GM19324 (cell line): ENCODE data around the gene HSPA1B.
"Not testable (repeated sequence)": the region's sequence is repeated elsewhere in the genome, so short reads cannot be mapped to it uniquely, and the experiment has no call there.

Experiments
- ATAC-seq: cut with Tn5 transposase; IDR thresholded peaks from one replicate; pipeline ENCODE4 v1.9.1; 2021; ENCODE audit warnings: mild to moderate bottlenecking, moderate library complexity; ENCODE audit not compliant: unreplicated experiment, low FRiP score

Gene HSPA1B

DNA sequence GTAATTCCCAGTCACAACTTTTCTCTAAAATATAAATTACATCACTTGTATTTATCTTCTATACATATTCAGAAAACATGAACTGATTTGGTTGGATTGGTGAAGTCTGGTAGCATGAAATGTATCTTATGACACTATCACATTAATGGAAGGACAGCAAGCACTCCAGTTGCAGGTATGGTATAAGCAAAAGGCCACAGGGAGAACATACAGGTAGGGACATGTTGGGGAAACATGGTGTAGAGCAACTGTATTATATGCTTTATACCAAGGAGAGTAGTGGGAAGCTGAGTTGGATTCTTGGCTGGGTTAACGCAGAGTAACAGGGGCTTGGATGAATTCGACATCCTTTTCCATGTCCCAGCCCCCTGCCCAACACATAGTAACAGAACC, 30.5 kb upstream of the HSPA1B start:
- no peak for ATAC-seq

DNA sequence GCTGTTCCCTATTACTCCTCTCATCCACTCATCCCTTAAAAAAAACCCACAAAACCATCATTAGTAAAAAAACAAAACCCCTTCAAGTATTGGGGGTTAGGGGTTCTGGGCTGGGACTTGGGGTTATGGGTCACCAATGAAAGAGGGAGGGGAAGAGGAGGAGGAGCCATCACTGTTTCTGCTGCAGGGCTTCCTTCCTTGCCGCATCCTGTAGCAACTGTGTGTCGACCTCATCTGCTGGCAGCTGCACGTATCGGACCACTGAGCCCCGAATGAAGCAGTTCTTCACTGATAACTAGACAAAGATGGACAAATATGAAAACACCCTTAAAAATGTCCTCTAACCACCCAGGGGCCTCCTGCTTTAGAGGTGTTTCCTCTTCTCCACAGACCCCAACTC, 29.9 kb upstream of the HSPA1B start:
- no peak for ATAC-seq

DNA sequence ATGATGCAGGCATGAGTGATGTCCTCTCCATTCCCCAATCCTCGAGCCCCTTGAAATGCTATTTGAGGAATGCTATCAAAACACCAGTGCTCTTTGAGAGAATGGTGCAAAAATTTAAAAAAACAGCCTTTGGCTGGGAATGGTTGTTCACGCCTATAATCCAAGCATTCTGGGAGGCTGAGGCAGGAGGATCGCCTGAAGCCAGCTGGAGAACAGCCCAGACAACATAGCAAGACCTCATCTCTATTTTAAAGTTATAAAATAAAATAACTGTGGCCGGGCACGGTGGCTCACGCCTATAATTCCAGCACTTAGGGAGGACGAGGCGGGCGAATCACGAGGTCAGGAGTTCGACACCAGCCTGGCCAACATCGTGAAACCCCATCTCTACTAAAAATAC, 27.8 kb upstream of the HSPA1B start:
- ATAC-seq = no peak

DNA sequence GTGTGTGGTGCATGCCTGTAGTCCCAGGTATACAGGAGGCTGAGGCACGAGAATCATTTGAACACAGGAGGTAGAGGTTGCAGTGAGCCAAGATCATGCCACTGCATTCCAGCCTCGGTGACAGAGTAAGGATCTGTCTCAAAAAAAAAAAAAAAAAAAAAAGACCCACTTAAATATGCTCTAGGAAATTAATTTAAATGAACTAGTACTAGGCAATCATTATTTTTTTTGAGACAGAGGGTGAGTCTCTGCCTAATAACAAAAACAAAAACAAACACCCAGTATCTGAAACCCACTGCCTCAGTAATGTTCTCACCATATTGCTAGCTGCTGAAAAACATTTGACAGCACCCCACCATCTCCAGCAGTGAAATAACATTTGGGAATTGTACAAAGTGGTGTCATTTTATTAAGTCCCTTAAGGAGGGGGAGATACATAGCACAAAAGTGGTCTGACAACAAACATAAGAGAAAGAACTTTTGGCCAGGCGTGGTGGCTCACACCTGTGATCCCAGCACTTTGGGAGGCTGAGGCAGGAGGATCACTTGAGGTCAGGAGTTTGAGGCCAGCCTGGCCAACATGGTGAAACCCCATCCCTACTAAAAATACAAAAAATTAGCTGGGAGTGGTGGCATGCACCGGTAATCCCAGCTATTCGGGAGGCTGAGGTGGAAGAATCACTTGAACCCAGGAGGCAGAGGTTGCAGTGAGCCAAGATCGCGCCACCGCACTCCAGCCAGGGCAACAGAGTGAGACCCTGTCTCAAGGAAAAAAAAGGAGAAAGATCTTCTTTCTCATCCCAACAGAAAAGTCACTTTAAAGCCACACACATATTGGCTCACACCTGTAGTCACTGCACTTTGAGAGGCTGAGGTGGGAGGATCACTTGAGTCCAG, 26.3 kb upstream of the HSPA1B start:
- ATAC-seq = not testable (repeated sequence)

DNA sequence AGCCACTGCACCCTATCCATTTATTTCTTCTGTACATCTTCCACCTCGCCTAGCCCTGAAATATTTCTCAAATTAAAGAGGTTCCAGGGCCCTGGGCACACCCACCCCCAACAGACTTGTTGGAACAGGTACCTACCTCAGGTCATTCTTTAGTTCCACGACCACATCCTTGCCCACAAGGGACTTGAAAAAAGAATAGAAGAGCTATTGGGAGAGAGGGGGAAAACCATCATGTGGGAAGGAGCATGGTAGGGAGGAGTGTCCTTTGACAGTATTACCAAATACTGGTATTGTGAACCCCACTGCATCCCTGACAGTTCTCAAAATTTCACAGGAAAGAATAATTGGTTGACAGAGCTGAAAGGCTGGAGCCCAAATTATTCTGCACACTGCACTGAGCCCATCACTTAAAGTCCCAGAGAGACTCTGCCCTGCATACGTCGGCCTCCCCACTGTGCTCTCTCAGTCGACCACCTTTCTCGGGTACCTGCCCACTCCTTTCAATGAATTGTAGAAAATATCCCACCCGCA, 21.5 kb upstream of the HSPA1B start:
- no peak for ATAC-seq

DNA sequence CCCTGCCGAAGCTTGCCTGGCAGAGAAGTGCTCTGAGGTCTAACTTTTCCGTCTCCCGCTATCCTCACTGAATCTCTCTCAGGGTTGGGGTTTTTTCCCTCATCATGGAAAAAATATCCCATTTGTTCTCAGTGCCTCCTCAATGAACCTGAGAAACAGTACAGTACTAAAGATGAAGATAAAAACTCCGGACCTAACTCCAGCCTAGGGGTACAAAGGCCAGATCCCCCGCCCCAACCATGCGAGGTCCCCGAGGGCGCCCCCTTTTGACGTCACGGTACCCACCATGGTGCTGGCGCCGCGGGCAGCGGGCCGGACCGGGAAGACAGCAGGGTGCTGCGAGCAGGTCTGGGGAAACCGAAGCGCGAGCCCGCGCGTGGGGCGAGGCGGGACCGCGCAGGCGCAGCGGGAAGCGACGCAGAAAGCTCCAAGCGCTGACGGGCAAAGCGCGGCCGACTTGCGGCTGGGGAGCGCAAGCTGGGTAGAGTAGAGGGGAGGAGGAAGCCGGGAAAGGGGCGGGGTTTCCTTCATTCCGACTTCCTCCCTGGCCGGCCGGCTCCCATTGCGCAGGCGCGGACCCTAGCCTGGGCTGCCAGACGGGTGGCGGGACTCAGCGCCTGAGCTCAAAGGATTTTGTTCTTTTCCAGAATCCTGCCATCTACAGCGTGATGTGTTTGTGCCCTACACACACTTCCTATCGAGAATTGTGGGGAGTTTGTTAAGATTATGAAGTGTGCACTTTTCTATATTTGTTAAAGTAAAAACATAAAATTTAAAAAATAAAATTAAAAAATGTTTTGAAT, 20.9 kb upstream of the HSPA1B start, which contains the start of gene LSM2:
Gene LSM2, minus strand, starts transcription at position 497 of the 803 bp plus-strand sequence. Its CDS starts 209 bp downstream, at position 288.
- peak; percentile 96 for ATAC-seq

DNA sequence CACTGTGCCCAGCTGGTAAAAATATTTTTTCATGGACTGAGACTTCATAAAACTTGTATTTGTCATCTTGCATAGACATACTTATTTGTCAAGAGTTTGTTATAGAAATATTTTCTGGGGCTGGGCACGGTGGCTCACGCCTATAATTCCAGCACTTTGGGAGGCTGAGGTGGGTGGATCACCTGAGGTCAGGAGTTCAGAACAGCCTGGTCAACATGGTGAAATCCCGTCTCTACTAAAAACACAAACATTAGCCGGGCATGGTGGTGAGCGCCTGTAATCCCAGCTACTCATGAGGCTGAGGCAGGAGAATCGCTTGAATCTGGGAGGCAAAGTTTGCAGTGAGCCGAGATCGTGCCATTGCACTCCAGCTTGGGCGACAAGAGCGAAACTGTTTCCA, 18.9 kb upstream of the HSPA1B start:
- not testable (repeated sequence) for ATAC-seq

DNA sequence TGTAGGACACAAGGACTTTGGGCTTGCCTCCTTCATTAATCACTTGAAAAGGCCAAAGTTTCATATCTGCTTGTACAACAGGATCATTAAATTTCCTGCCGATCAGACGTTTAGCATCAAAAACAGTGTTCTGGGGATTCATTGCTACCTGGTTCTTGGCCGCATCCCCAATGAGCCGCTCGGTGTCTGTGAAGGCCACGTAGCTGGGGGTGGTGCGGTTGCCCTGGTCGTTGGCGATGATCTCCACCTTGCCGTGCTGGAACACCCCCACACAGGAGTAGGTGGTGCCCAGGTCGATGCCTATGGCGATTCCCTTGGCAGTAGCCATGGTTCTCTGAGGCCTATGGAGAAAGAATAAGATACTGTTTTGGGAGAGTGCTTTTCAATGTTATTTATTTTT, 15.9 kb upstream of the HSPA1B start:
- no peak for ATAC-seq

DNA sequence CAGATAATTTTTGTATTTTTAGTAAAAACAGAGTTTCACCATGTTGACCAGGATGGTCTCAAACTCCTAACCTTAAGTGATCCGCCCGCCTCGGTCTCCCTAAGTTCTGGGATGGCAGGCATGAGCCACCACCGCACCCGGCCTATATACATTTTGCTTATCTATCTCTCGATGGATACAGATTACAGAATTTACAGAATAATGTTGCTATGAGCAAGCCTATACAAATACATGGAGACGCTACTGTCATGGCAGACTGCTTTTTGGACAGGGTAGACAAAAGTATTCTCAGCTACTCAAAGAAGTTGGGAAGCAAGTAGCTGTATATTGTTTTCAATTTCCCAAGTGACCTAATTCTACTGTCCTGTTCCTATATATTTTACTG, 14.1 kb upstream of the HSPA1B start:
- ATAC-seq = no peak

DNA sequence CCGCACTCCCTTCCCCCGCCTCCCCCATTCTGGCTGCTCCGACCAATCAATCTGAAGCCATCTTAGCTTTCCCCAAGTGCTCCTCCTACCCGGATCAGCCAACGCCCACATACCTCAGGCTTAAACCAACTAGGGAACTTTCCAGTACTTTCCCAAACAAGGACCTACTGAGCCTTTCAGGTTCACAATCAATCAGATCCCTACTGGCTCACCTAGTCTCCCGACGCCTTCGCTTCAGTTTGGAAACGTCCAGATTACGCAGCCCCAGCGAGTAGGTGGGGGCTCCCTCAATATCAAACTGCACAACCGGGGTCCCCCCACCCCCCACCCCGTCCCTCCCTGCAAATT, 12.9 kb upstream of the HSPA1B start:
- ATAC-seq = no peak

DNA sequence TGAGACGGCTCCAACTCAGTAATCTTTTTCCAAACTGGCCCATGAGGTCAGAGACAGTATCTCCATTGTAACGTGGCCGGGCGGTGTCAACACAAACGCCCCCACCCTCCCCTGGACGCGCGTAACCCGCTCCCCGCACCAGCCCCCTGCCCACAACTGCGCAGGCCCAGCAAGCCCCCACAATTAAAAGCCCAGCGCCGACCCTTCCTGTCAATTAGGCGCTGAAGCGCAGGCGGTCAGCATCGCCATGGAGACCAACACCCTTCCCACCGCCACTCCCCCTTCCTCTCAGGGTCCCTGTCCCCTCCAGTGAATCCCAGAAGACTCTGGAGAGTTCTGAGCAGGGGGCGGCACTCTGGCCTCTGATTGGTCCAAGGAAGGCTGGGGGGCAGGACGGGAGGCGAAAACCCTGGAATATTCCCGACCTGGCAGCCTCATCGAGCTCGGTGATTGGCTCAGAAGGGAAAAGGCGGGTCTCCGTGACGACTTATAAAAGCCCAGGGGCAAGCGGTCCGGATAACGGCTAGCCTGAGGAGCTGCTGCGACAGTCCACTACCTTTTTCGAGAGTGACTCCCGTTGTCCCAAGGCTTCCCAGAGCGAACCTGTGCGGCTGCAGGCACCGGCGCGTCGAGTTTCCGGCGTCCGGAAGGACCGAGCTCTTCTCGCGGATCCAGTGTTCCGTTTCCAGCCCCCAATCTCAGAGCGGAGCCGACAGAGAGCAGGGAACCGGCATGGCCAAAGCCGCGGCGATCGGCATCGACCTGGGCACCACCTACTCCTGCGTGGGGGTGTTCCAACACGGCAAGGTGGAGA, 12.3 kb upstream of the HSPA1B start, which contains the start of the genes HSPA1A and HSPA1L:
Gene HSPA1A, plus strand, starts transcription at position 519 of the 814 bp plus-strand sequence. Its CDS starts 214 bp downstream, at position 733.
Gene HSPA1L, minus strand, starts transcription at position 259 of the 814 bp plus-strand sequence. CDS start 3,311 bp downstream, outside the sequence.
- ATAC-seq = no peak

DNA sequence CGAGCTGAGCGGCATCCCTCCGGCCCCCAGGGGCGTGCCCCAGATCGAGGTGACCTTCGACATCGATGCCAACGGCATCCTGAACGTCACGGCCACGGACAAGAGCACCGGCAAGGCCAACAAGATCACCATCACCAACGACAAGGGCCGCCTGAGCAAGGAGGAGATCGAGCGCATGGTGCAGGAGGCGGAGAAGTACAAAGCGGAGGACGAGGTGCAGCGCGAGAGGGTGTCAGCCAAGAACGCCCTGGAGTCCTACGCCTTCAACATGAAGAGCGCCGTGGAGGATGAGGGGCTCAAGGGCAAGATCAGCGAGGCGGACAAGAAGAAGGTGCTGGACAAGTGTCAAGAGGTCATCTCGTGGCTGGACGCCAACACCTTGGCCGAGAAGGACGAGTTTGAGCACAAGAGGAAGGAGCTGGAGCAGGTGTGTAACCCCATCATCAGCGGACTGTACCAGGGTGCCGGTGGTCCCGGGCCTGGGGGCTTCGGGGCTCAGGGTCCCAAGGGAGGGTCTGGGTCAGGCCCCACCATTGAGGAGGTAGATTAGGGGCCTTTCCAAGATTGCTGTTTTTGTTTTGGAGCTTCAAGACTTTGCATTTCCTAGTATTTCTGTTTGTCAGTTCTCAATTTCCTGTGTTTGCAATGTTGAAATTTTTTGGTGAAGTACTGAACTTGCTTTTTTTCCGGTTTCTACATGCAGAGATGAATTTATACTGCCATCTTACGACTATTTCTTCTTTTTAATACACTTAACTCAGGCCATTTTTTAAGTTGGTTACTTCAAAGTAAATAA, 10.2 kb upstream of the HSPA1B start:
- ATAC-seq = not testable (repeated sequence)

DNA sequence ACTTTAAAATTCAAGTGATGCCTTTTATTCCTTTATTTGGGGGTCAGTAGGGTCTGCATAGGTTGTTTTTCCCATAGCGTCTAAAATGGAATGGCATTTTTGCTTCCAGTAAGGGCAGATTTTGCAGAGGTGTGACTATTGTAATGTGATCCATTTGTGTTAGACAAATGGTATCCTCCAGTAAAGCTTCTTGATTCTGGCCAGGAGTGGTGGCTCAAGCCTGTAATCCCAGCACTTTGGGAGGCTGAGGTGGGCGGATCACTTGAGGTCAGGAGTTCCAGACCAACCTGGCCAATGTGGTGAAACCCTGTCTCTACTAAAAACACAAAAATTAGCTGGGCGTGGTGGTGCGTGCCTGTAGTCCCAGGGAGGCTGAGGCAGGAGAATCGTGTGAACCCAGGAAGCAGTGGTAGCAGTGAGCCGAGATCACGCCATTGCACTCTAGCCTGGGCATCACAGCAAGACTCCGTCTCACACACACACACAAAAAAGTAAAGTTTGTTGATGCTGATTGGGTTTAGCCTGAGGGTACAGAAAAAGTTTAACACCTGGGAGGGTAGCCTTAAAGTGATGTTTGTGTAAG, 9.5 kb upstream of the HSPA1B start:
- ATAC-seq = not testable (repeated sequence)

DNA sequence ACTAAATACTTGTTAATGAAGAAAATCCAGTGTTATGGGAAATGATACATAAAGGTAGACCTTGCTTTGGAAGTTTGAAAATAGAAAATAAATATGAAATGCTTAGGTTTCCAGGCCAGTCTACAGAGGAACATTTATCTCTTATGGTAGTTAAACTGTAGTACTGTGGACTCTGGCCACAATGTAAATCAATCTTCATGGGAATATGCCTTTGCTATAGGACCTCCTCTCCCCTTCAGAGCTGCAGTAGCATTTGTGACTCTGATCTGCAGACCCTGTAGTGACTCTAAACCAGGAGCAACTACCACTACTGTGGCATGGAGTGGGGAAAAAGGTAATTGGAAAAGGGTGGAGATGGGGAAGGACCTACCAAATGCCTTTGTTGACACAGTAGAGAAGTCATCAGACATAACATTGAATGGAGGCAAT, 7.7 kb upstream of the HSPA1B start:
- no peak for ATAC-seq

DNA sequence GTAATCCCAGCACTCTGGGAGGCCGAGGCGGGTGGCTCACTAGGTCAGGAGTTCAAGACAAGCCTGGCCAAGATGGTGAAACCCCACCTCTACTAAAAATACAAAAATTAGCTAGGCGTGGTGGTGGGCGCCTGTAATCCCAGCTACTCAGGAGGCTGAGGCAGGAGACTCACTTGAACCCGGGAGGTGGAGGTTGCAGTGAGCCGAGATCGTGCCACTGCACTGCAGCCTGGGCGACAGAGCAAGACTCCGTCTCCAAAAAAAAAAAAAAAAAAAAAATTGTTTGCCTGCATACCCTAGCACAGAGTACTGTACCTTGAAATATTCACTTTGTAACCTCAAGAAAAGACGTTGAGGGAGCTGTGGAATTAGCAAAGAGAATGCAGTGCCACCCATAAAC, 7.1 kb upstream of the HSPA1B start:
- ATAC-seq = not testable (repeated sequence)

DNA sequence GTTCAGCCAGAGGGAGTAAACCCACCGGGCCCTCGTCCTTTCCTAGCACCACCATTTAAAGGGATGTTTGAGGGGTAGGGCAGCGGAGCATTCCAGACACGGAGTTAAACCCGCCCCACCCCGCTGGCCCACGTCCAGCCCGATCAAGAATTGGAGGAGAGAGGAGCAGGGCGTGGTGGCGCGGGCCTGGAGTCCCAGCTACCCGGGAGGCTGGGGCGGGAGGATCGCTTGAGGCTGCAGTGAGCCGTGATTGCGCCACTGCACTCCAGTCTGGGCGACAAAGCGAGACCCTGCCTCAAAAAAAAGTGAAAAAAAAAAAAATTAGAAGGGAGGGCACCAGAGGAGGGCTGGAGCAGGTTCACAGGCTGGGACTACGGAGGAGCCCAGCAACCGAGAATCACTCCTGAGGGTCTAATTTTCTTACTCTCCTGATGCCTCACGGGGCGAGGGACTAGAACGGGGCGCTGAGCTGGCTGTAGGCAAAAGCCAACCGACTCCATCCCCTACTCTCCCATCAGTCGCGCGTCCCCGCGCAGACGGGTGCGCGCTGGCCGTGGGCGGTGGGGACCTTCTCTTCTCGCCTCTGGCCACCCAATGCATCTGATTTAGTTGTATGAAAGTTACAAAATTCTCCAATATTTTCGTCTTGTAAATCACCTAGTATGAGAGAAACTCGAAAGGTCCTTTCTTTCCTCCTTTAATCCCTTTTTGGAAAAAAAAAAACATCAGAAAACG, 6.1 kb upstream of the HSPA1B start:
- ATAC-seq = peak; percentile 45

DNA sequence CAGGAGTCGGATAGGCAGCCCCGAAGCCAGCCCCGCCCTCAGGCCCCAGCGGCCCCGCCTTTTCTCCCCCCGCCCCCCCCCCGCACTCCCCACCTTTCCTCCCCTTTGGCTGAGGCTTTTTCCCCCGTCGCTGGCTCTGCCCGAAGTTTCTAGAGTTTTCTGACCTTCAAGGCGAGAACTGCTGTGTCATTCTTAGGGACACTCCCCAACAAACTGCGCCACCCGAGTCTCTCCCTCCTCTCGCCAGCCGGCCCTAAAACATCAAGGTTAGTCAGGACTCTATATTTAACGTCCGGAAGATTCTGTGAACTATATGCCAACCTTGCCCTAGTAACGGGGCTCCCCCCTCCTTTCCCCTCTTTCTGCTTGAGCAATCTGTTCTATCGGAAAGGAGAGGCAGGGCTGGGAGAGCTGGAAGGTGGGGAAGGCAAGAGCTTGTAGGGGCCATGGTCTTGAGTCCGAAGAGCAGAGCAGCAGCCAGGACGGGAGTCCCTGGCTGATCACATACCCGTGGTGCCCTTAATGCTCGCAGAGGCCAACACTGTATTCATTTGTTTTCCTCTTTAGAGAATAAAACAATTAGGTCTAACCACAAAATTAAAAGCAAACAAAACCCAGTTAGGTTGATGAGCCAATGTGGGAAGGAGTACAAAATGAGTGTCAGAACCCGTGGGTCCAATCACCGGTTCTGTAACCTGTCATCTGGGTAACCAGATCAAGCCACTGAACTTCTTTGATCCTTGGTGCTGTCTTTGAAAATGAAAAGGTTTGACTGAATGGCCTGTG, 5.3 kb upstream of the HSPA1B start:
- ATAC-seq = peak; percentile 58
